ENCODE data around the gene TMEM223. TPM values are rescaled to one million over a fixed set of nuclear protein-coding genes. Genes with fewer than 3 reads are reported as not detected.

The TMEM223 gene
- total RNA-seq, 4 donors from 2014 or later = 13.8 to 34.5 (median 19.8) TPM

DNA sequence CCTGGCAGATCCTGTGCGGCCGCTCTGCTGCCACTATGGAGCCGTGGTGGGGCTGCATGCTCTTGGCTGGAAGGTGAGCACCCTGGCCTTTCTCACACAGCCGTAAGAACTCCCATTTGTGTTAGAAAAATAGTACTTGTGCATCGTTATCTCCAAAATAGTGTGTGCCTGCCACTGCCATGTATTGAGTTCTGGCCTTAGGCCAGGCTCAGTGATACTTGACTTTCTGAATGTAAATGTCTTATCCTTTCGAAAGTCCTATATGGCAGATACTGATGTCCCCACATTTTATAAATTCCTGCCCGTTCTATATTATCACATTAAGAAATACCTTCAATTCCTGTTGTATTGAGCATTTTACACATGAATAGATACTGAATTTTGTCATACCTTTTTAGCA, 9.1 kb downstream of the TMEM223 start:
- H3K27ac ChIP-seq = no peak overlapping the region
- no peak for DNase-seq
- no peaks in the 10 kb centered on the region for H3K9me3 ChIP-seq
- no peak overlapping the region for H3K4me3 ChIP-seq
- peaks cover 0 to 39% (median 0%) of the 10 kb centered on the region in 3 donors for H3K36me3 ChIP-seq
- TF ChIP-seq, protein P1, sequence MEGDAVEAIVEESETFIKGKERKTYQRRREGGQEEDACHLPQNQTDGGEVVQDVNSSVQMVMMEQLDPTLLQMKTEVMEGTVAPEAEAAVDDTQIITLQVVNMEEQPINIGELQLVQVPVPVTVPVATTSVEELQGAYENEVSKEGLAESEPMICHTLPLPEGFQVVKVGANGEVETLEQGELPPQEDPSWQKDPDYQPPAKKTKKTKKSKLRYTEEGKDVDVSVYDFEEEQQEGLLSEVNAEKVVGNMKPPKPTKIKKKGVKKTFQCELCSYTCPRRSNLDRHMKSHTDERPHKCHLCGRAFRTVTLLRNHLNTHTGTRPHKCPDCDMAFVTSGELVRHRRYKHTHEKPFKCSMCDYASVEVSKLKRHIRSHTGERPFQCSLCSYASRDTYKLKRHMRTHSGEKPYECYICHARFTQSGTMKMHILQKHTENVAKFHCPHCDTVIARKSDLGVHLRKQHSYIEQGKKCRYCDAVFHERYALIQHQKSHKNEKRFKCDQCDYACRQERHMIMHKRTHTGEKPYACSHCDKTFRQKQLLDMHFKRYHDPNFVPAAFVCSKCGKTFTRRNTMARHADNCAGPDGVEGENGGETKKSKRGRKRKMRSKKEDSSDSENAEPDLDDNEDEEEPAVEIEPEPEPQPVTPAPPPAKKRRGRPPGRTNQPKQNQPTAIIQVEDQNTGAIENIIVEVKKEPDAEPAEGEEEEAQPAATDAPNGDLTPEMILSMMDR (IDR thresholded peaks at IDR 0.05) = no peak
- H3K4me1 ChIP-seq = peaks cover 0 to 10% (median 6%) of the 10 kb centered on the region in 4 donors
- no peaks in the 10 kb centered on the region for H3K27me3 ChIP-seq

DNA sequence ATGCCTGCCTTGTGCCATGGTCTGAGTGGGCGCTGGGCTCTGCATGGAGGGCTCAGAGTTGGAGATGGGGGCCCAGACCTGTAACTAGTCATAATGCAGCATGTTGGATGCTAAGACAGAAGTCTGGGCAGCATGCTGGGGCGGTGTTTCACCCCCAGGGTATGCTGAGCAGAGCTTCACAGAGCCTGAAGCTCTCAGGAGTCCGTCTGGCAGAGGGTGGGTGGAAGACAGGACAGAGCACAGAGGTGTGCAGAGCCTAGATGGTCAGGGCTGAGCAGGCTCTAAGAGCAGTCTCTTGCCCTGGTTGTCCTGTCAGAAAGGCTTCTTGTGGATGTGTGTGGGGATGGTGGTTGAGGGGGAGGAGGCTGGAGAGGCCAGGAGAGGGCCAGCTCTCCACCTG, 13.4 kb downstream of the TMEM223 start:
- TF ChIP-seq POLR2A (IDR thresholded peaks at IDR 0.05) = no peak
- TF ChIP-seq, protein P1 (IDR thresholded peaks at IDR 0.05) = no peak
- H3K36me3 ChIP-seq = peaks cover 0 to 64% (median 0%) of the 10 kb centered on the region in 3 donors
- H3K4me3 ChIP-seq = no peak overlapping the region
- DNase-seq = no peak
- no peaks in the 10 kb centered on the region for H3K9me3 ChIP-seq
- H3K27me3 ChIP-seq = no peaks in the 10 kb centered on the region
- no peak overlapping the region for H3K27ac ChIP-seq
- no peaks in the 10 kb centered on the region for H3K4me1 ChIP-seq

DNA sequence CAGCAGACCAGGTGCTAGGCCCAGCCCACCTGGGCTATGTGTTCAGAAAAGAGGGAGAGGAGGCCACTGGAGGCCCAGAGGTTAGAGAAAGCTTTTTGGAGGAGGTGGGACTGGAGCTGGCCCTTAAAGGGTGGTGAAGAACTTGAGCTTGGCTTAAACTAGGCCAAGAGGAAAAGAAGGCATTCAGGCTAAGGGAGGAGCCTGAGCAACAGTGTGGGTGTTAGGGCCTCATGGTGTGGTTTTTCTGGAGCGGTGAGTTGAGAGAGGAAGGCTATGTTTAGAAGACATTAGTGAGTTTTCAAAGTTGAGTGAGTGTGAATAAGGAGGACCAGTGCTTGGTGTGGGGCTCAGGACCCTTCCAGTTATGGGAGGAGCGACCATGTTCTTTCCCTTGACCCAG, 14.4 kb downstream of the TMEM223 start:
- Histone ChIP-seq H3K36me3 (peaks cover 0 to 57% (median 0%) of the 10 kb centered on the region in 3 donors), H3K27ac (no peak overlapping the region), H3K27me3 (no peaks in the 10 kb centered on the region), H3K9me3 (no peaks in the 10 kb centered on the region), H3K4me1 (peaks cover 0 to 1% (median under 1%) of the 10 kb centered on the region in 4 donors), H3K4me3 (no peak overlapping the region)
- no peak for DNase-seq
- TF ChIP-seq, protein P1 (IDR thresholded peaks at IDR 0.05) = no peak
- TF ChIP-seq POLR2A (IDR thresholded peaks at IDR 0.05) = no peak

DNA sequence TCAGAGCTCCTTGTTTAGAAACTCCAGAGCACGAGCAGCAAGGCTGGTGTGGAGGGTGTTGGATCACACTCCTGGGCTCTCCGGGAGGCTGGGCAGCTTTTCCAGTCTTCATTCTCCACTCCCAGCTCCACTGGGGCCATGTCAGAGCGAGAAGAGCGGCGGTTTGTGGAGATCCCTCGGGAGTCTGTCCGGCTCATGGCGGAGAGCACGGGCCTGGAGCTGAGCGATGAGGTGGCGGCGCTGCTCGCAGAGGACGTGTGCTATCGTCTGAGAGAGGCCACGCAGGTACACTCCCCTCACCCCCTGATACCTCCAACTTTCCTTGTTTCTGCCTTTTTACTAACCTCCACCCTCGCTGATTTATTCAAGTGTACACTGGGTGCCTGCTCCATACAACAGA, 16.2 kb downstream of the TMEM223 start:
- no peak for DNase-seq
- H3K36me3 ChIP-seq = peaks cover 0 to 49% (median 0%) of the 10 kb centered on the region in 3 donors

DNA sequence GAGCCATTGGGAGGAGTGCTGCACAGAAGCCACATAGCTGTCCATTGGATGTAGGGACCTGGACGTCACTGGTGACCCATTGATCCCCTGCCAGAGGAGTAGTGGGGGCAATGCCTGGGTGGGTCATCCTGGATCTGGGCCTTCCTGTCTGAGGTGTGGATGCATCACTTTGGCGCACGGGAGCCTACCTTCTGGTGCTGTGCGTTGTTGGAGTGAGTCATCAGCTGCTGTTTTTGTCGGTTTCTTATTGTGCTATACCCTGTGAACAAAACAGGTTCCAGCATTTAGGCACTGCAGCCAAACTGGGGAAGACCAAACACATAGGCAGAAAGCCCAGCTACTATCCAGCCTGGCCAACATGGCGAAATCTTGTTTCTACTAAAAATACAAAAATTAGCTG, 17.4 kb downstream of the TMEM223 start:
- no peak for DNase-seq
- H3K27me3 ChIP-seq = no peaks in the 10 kb centered on the region
- peaks cover 0 to 17% (median 6%) of the 10 kb centered on the region in 4 donors for H3K4me1 ChIP-seq
- TF ChIP-seq, protein P1 (IDR thresholded peaks at IDR 0.05) = no peak
- TF ChIP-seq POLR2A (IDR thresholded peaks at IDR 0.05) = no peak
- no peaks in the 10 kb centered on the region for H3K9me3 ChIP-seq
- peaks cover 0 to 41% (median 0%) of the 10 kb centered on the region in 3 donors for H3K36me3 ChIP-seq
- H3K4me3 ChIP-seq = no peak overlapping the region
- H3K27ac ChIP-seq = no peak overlapping the region

More for the DNA sequence above, 16.2 kb downstream of the TMEM223 start:
- Histone ChIP-seq H3K27me3 (no peaks in the 10 kb centered on the region), H3K4me3 (no peak overlapping the region), H3K4me1 (peaks cover 0 to 10% (median 4%) of the 10 kb centered on the region in 4 donors), H3K9me3 (no peaks in the 10 kb centered on the region), H3K27ac (no peak overlapping the region)
- TF ChIP-seq POLR2A (IDR thresholded peaks at IDR 0.05) = no peak
- TF ChIP-seq, protein P1 (IDR thresholded peaks at IDR 0.05) = no peak

Measured in Peyer's patch (tissue), 4 donors.